Endothelial cell of umbilical vein (primary cell): ENCODE results near the gene ACADSB. TPM values are rescaled to one million over a fixed set of nuclear protein-coding genes. Genes with fewer than 3 reads are reported as not detected.

Source experiments
- BruUV-seq: library from RNA; stranded (reverse); fragments of 400-500 nt; replicated peaks from 2 replicates; lab custom pipeline; 2021; lab: Mats Ljungman, UMichigan
- CTCF ChIA-PET: fragments of 300-600, 350-600 bp; sonication (Branson Sonifier 250); formaldehyde crosslinking; loops from one replicate; lab custom pipeline; 2021; ENCODE audit warnings: antibody characterized with exemption, inconsistent platforms; lab: Charles Lee
- POLR2A ChIA-PET: fragments of 300-600, 350-600 bp; sonication (Branson Sonifier 250); formaldehyde crosslinking; loops from one replicate; lab custom pipeline; 2021; ENCODE audit warnings: antibody characterized with exemption, inconsistent platforms; lab: Charles Lee
- DNase-seq: peaks from one replicate; pipeline ENCODE4 v3.0.0-alpha.2; 2011; ENCODE audit warnings: low read depth, low spot score
- FAIRE-seq: peaks from 2 replicates; lab custom pipeline; 2011; peaks lifted over from hg19 to GRCh38; lab: Jason Lieb, UNC
- H2AFZ ChIP-seq: 2 replicates; pipeline ENCODE4 v1.6.0; 2012; ENCODE audit warnings: low read depth, low read length, control low read depth, inconsistent platforms
- H3K27ac ChIP-seq: 2 replicates; pipeline ENCODE4 v1.5.1; 2011; ENCODE audit warnings: low read depth, mild to moderate bottlenecking, control low read depth, low read length, moderate library complexity; ENCODE audit not compliant: insufficient read depth
- H3K27me3 ChIP-seq, 2 experiments: 2 replicates each; pipeline versions ENCODE4 v1.6.0 to v1.6.1; 2011; ENCODE audit warnings: low read length in 2 of 2, mixed read lengths in 1 of 2; ENCODE audit not compliant: control insufficient read depth in 2 of 2, insufficient read depth in 2 of 2
- H3K36me3 ChIP-seq, 2 experiments: 2 replicates in 1 of 2; 3 replicates in 1 of 2; pipeline ENCODE4 v1.5.1; 2011; ENCODE audit warnings: low read length in 2 of 2, mild to moderate bottlenecking in 1 of 2, moderate library complexity in 1 of 2; ENCODE audit not compliant: control insufficient read depth in 2 of 2, insufficient read depth in 2 of 2; ENCODE audit errors: extremely low read depth in 1 of 2
- H3K4me1 ChIP-seq: 3 replicates; pipeline ENCODE4 v1.5.1; 2011; ENCODE audit warnings: mild to moderate bottlenecking, low read length; ENCODE audit not compliant: control insufficient read depth, insufficient read depth; ENCODE audit errors: extremely low read depth
- H3K4me2 ChIP-seq: 2 replicates; pipeline ENCODE4 v1.6.1; 2011; ENCODE audit warnings: low read length, control low read depth, mixed read lengths; ENCODE audit not compliant: insufficient read depth
- H3K4me3 ChIP-seq, 3 experiments: fragments of 200-600 bp in 1 of 3; sonication (generic), shearing (Covaris generic) in 1 of 3; replicated peaks in 1 of 3; 2 replicates each; pipeline ENCODE4 v1.5.1; 2011 to 2016; ENCODE audit warnings: control low read depth in 3 of 3, low read length in 3 of 3, mild to moderate bottlenecking in 2 of 3, inconsistent platforms in 1 of 3, low read depth in 1 of 3, moderate library complexity in 1 of 3; ENCODE audit not compliant: insufficient read depth in 1 of 3
- H3K79me2 ChIP-seq: 2 replicates; pipeline ENCODE4 v1.6.0; 2012; ENCODE audit warnings: low read length, inconsistent platforms; ENCODE audit not compliant: control insufficient read depth, insufficient read depth
- H3K9ac ChIP-seq: replicated peaks from 2 replicates; pipeline ENCODE3; 2011; ENCODE audit warnings: low read length, control low read depth; ENCODE audit not compliant: insufficient read depth; ENCODE audit errors: extremely low read depth
- H3K9me1 ChIP-seq: replicated peaks from 3 replicates; pipeline ENCODE4 v1.6.0; 2011; ENCODE audit warnings: mild to moderate bottlenecking, low read length; ENCODE audit not compliant: control insufficient read depth, insufficient read depth; ENCODE audit errors: extremely low read depth
- H3K9me3 ChIP-seq: replicated peaks from 2 replicates; pipeline ENCODE4 v1.5.1; 2012; ENCODE audit warnings: low read length, inconsistent platforms; ENCODE audit not compliant: control insufficient read depth, insufficient read depth
- H4K20me1 ChIP-seq: replicated peaks from 2 replicates; pipeline ENCODE3; 2011; ENCODE audit warnings: mild to moderate bottlenecking, low read length; ENCODE audit not compliant: control insufficient read depth, insufficient read depth; ENCODE audit errors: extremely low read depth
- EZH2 ChIP-seq: IDR thresholded peaks from 2 replicates; pipeline ENCODE4 v1.6.1; 2012; ENCODE audit warnings: borderline replicate concordance, low read depth, mild to moderate bottlenecking, moderate library complexity, low read length, inconsistent platforms; ENCODE audit not compliant: severe bottlenecking
- FOS ChIP-seq: IDR thresholded peaks from 2 replicates; pipeline ENCODE4 v1.6.1; 2011; ENCODE audit warnings: mild to moderate bottlenecking, low read length, moderate library complexity, borderline replicate concordance; ENCODE audit not compliant: insufficient read depth
- GATA2 ChIP-seq: IDR thresholded peaks from 2 replicates; pipeline ENCODE4 v1.7.0; 2011; ENCODE audit warnings: low read depth, mild to moderate bottlenecking, moderate library complexity, mixed read lengths, low read length; ENCODE audit not compliant: insufficient read length, insufficient read depth
- JUN ChIP-seq: IDR thresholded peaks from 2 replicates; pipeline ENCODE4 v1.6.1; 2011; ENCODE audit warnings: borderline replicate concordance, low read depth; ENCODE audit not compliant: insufficient read length, insufficient read depth
- MYC ChIP-seq: IDR thresholded peaks from one replicate; pipeline ENCODE4 v1.6.1; 2011; ENCODE audit warnings: mild to moderate bottlenecking, low read depth, low read length
- POLR2A ChIP-seq: IDR thresholded peaks from 2 replicates; pipeline ENCODE4 v1.6.1; 2012; ENCODE audit warnings: low read depth, mild to moderate bottlenecking, control low read depth, low read length
- POLR2AphosphoS5 ChIP-seq: IDR thresholded peaks from 2 replicates; pipeline ENCODE4 v1.6.1; 2012; ENCODE audit warnings: low read depth, mild to moderate bottlenecking, control low read depth, low read length, moderate library complexity; ENCODE audit not compliant: insufficient read depth
- dilution Hi-C: fragments of 300-500 bp; cut with MboI; formaldehyde crosslinking; loops from one replicate; pipeline ENCODE4 v1.15.0; 2019; ENCODE audit warnings: low sequenced_read_pairs; ENCODE audit not compliant: extremely low pct_ligation_motif_present
- intact Hi-C: fragments of 100-400 bp; cut with micrococcal nuclease; formaldehyde crosslinking; loops from one replicate; pipeline ENCODE4 v1.10.0; 2022
- polyA plus RNA-seq, 4 experiments: library from polyadenylated mRNA; depleted of rRNA in 3 of 4; stranded (reverse) in 3 of 4; unstranded in 1 of 4; fragments of >200 nt; gene quantifications; 2 replicates each; pipeline versions ENCODE4 v1.2.1 to v1.2.3, GENCODE V29; 2011 to 2012; ENCODE audit warnings: missing spikeins in 1 of 4
- total RNA-seq: library from RNA; stranded (reverse); gene quantifications from 2 replicates; pipeline ENCODE4 v1.2.3, GENCODE V29; 2021
- TF ChIP-seq, protein P1 (sequence below), 2 donors: IDR thresholded peaks; 1 replicate in 1 of 2; 2 replicates in 1 of 2; pipeline ENCODE4 v1.5.1; 2011; ENCODE audit warnings: low read length in 2 of 2, mild to moderate bottlenecking in 2 of 2, moderate library complexity in 2 of 2, control low read depth in 1 of 2, inconsistent platforms in 1 of 2, low read depth in 1 of 2; ENCODE audit not compliant: insufficient read depth in 1 of 2; ENCODE audit errors: extremely low read depth in 1 of 2
- TF ChIP-seq, protein P2 (sequence below): IDR thresholded peaks from 2 replicates; pipeline ENCODE4 v1.6.1; 2011; ENCODE audit not compliant: insufficient read depth, insufficient read length

Gene ACADSB
- total and polyA plus RNA-seq, 2 donors (not counting 3 experiments of a cell fraction or from before 2014, with no cell fraction given), result 3.1 to 15.2 TPM

DNA sequence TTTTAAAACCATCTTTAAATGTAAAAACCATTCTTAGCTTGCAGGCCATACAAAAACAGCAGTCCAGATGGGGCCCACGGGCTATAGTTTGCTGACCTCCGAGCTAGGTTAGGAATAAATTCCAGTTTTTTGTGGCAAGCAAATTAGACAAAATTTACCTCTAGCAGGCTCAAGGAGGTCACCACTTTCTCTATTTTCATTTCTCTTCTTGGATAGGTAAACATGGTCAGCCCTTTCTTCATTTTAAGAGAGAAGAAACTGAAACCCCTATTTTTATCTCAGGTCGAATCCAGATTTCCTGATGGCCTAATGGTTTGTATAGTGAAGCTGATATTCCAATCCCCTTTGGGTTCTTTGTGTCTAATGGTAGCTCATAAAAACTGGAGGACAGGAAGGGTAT is 10.9 kb upstream of the ACADSB start:
- TF ChIP-seq JUN (no peak), POLR2A (no peak), EZH2 (no peak), MYC (no peak), GATA2 (no peak), POLR2AphosphoS5 (no peak), FOS (no peak)
- TF ChIP-seq, protein P1, sequence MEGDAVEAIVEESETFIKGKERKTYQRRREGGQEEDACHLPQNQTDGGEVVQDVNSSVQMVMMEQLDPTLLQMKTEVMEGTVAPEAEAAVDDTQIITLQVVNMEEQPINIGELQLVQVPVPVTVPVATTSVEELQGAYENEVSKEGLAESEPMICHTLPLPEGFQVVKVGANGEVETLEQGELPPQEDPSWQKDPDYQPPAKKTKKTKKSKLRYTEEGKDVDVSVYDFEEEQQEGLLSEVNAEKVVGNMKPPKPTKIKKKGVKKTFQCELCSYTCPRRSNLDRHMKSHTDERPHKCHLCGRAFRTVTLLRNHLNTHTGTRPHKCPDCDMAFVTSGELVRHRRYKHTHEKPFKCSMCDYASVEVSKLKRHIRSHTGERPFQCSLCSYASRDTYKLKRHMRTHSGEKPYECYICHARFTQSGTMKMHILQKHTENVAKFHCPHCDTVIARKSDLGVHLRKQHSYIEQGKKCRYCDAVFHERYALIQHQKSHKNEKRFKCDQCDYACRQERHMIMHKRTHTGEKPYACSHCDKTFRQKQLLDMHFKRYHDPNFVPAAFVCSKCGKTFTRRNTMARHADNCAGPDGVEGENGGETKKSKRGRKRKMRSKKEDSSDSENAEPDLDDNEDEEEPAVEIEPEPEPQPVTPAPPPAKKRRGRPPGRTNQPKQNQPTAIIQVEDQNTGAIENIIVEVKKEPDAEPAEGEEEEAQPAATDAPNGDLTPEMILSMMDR (IDR thresholded peaks at IDR 0.05; ENCODE audit: extremely low read depth in 1 of 2, insufficient read depth in 1 of 2, low read depth in 1 of 2, low read length in 2 of 2), result no peak
- TF ChIP-seq, protein P2, sequence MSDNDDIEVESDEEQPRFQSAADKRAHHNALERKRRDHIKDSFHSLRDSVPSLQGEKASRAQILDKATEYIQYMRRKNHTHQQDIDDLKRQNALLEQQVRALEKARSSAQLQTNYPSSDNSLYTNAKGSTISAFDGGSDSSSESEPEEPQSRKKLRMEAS, result no peak
- no peaks in the 10 kb centered on the region for H3K9me1 ChIP-seq
- no peaks in the 10 kb centered on the region for H3K27me3 ChIP-seq
- peaks cover 36% of the 10 kb centered on the region for H3K79me2 ChIP-seq
- ChIA-PET POLR2A (no interaction called here), CTCF (interaction anchor here (2.1 kb wide), 1 partner anchor 17 kb away, joined by 11 read pairs; the partner anchor contains the start of gene PSTK)
- no peak overlapping the region for H3K9ac ChIP-seq
- DNase-seq, result no peak
- H3K4me1 ChIP-seq, result no peaks in the 10 kb centered on the region
- no peaks in the 10 kb centered on the region for H3K9me3 ChIP-seq
- H2AFZ ChIP-seq, result no peak overlapping the region
- no peak overlapping the region for H3K4me2 ChIP-seq
- no peak overlapping the region for H3K27ac ChIP-seq
- H3K4me3 ChIP-seq, result no peak overlapping the region
- dilution Hi-C loops, result no loop called here
- FAIRE-seq, result no peak
- peaks cover 4 to 5% of the 10 kb centered on the region in 2 experiments for H3K36me3 ChIP-seq
- BruUV-seq, result no TSS peak
- no peaks in the 10 kb centered on the region for H4K20me1 ChIP-seq
- intact Hi-C loops, result no loop called here
